Memory B cell (primary cell): Measurements from ENCODE around the gene FBXW2.

ENCODE experiments used
- ATAC-seq: fragments of 150-1000 bp; cut with Tn5 transposase; 2 replicates; pipeline ENCODE4 v1.10.0; 2021; ENCODE audit warnings: low read depth, mild to moderate bottlenecking, moderate library complexity
- DNase-seq, 2 donors: peaks; one replicate each; pipeline ENCODE4 v3.0.0; 2022; ENCODE audit warnings: low spot score in 2 of 2
- H3K27ac Mint-ChIP-seq: one replicate; pipeline ENCODE4 v1.8.0; 2022; ENCODE audit warnings: mild to moderate bottlenecking, moderate library complexity, mixed read lengths
- H3K27me3 Mint-ChIP-seq: one replicate; pipeline ENCODE4 v1.8.0; 2022; ENCODE audit warnings: mixed read lengths
- H3K36me3 Mint-ChIP-seq: one replicate; pipeline ENCODE4 v1.8.0; 2022; ENCODE audit warnings: mild to moderate bottlenecking, mixed read lengths
- H3K4me1 Mint-ChIP-seq: one replicate; pipeline ENCODE4 v1.8.0; 2022; ENCODE audit warnings: mixed read lengths
- H3K4me3 Mint-ChIP-seq: one replicate; pipeline ENCODE4 v1.8.0; 2022; ENCODE audit warnings: mild to moderate bottlenecking, moderate library complexity, mixed read lengths
- H3K9me3 Mint-ChIP-seq: one replicate; pipeline ENCODE4 v1.8.0; 2022; ENCODE audit warnings: mixed read lengths

The FBXW2 gene

GRCh38 chr9:120711841-120712538, 81.2 kb downstream of the FBXW2 start:
- Mint-ChIP-seq H3K9me3 (no peaks in the 10 kb centered on the region), H3K27me3 (no peaks in the 10 kb centered on the region), H3K4me3 (peak overlapping the region; percentile 96), H3K4me1 (peaks cover 24% of the 10 kb centered on the region), H3K27ac (peak overlapping the region; percentile 92), H3K36me3 (no peaks in the 10 kb centered on the region)
- DNase-seq (no peak), ATAC-seq (no peak)

GRCh38 chr9:120711354-120711753, 81.9 kb downstream of the FBXW2 start:
- Mint-ChIP-seq H3K4me1 (peaks cover 24% of the 10 kb centered on the region), H3K9me3 (no peaks in the 10 kb centered on the region), H3K4me3 (no peak overlapping the region), H3K27ac (peak overlapping the region; percentile 92), H3K27me3 (no peaks in the 10 kb centered on the region), H3K36me3 (no peaks in the 10 kb centered on the region)
- ATAC-seq (no peak), DNase-seq (no peak)

DNA sequence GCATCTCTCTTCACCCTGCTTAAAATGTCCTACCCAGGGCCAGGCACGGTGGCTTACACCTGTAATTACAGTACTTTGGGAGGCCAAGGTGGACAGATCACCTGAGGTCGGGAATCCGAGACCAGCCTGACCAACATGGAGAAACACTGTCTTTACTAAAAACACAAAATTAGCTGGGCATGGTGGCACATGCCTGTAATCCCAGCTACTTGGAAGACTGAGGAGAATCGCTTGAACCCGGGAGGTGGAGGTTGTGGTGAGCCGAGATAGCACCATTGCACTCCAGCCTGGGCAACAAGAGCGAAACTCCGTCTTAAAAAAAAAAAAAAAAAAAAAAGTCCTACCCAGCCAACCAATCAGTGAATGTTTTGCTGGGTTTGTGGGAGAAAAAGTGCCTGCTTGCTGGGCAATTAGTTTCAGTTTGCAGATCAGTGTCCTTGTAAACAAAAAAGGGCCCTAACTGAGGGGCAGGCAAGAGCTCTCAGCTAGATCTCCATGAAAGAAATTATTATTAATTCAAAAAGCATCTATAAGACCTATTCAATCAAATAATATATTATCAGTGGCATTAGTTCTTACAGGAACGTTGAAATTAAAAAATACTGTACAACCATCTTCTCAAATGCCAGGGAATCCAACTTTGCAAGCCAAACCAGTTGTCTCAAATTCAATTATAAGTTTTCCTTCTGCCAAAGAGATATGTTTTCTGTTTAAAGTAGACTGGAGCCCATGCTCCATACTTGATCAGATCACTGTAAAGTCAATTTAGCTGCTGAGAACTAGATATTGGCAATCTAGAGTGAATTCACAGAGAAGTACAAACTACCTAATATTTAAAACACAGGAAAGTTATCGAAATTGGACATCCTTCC, 82.9 kb downstream of the FBXW2 start:
- Mint-ChIP-seq H3K4me3 (peak overlapping the region; percentile 77), H3K27ac (peak overlapping the region; percentile 84), H3K4me1 (peaks cover 24% of the 10 kb centered on the region), H3K9me3 (no peaks in the 10 kb centered on the region), H3K36me3 (no peaks in the 10 kb centered on the region), H3K27me3 (no peaks in the 10 kb centered on the region)
- ATAC-seq (no peak), DNase-seq (peak in 1 of 2 donors; percentile 7)

DNA sequence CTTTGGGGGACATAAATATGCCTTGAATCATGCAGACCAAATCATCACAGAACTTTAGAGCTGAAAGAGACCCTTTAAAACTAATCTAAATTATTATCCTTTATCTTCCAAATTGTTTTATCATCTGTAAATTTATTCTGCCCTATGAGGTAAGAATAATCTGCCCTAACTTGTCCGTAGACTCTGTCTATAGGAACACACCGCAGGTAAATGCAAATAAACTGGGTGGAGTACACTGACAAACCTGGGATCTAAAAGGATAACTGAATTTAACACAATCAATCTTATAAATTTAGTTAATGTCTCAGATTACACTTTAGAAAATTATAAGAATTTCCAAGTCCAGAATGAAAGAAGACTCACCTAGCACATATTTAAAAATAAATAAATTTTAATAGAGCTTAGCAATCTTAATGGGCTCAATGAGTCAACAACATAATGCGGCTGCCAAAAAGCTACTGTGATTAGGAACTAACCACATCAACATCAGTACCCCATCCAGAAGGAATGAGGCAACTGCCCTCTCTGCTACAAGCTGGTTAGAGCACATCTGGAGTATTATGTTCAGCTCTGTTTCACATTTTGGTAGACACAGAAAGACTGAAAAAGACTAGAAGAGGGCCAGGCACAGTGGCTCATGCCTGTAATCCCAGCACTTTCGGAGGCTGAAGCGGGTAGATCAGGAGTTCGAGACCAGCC, 84.5 kb downstream of the FBXW2 start:
- ATAC-seq (no peak), DNase-seq (no peak)
- no peaks in the 10 kb centered on the region for H3K27me3 Mint-ChIP-seq
- no peak overlapping the region for H3K27ac Mint-ChIP-seq
- no peaks in the 10 kb centered on the region for H3K9me3 Mint-ChIP-seq
- peaks cover 22% of the 10 kb centered on the region for H3K4me1 Mint-ChIP-seq
- H3K4me3 Mint-ChIP-seq = no peak overlapping the region
- peaks cover 2% of the 10 kb centered on the region for H3K36me3 Mint-ChIP-seq

GRCh38 chr9:120707170-120707569, 86.0 kb downstream of the FBXW2 start:
- H3K4me3 Mint-ChIP-seq = no peak overlapping the region
- H3K4me1 Mint-ChIP-seq = peaks cover 11% of the 10 kb centered on the region
- ATAC-seq (no peak), DNase-seq (no peak)
- H3K27ac Mint-ChIP-seq = no peak overlapping the region
- H3K27me3 Mint-ChIP-seq = no peaks in the 10 kb centered on the region
- H3K9me3 Mint-ChIP-seq = no peaks in the 10 kb centered on the region
- H3K36me3 Mint-ChIP-seq = peaks cover 2% of the 10 kb centered on the region
